ENCODE results near the gene VASH2. TPM values are rescaled to one million over a fixed set of nuclear protein-coding genes. Genes with fewer than 3 reads are reported as not detected.

The VASH2 gene
- total RNA-seq, 1 experiment from 2014 or later, result 3.2 TPM

- no TSS peak for BruUV-seq (replicated peaks)
- Mint-ChIP-seq H3K27me3 (ENCODE audit: insufficient read depth, unreplicated experiment) (no peaks in the 10 kb centered on the region), H3K9me3 (ENCODE audit: unreplicated experiment) (no peaks in the 10 kb centered on the region), H3K4me1 (ENCODE audit: low read depth, unreplicated experiment) (no peaks in the 10 kb centered on the region), H3K27ac (ENCODE audit: unreplicated experiment) (no peak overlapping the region), H3K36me3 (ENCODE audit: insufficient read depth, unreplicated experiment) (no peaks in the 10 kb centered on the region), H3K4me3 (ENCODE audit: unreplicated experiment) (no peak overlapping the region)
- intact Hi-C loops (cut with micrococcal nuclease; ENCODE audit: unreplicated experiment), result no loop called here
- POLR2A ChIA-PET, result no interaction called here
- CTCF ChIA-PET, result no interaction called here
- DNase-seq, result no peak
- Histone ChIP-seq H3K27me3 (replicated peaks; ENCODE audit: control insufficient read depth, insufficient read depth, low read length) (no peaks in the 10 kb centered on the region), H3K4me1 (no peaks in the 10 kb centered on the region), H3K36me3 (ENCODE audit: control insufficient read depth, insufficient read depth, low read length) (no peaks in the 10 kb centered on the region), H3K4me3 (ENCODE audit: low read depth, low read length) (no peak overlapping the region), H3K9me3 (no peaks in the 10 kb centered on the region)
- TF ChIP-seq CTCF (IDR thresholded peaks at IDR 0.05; ENCODE audit: insufficient read depth in 1 of 2, low read depth in 1 of 2, low read length in 1 of 2, severe bottlenecking in 1 of 2, unreplicated experiment in 1 of 2), result no peak
These were observed 27.7 kb downstream of the VASH2 start for GRCh38 chr1:212977781-212978645.

DNA sequence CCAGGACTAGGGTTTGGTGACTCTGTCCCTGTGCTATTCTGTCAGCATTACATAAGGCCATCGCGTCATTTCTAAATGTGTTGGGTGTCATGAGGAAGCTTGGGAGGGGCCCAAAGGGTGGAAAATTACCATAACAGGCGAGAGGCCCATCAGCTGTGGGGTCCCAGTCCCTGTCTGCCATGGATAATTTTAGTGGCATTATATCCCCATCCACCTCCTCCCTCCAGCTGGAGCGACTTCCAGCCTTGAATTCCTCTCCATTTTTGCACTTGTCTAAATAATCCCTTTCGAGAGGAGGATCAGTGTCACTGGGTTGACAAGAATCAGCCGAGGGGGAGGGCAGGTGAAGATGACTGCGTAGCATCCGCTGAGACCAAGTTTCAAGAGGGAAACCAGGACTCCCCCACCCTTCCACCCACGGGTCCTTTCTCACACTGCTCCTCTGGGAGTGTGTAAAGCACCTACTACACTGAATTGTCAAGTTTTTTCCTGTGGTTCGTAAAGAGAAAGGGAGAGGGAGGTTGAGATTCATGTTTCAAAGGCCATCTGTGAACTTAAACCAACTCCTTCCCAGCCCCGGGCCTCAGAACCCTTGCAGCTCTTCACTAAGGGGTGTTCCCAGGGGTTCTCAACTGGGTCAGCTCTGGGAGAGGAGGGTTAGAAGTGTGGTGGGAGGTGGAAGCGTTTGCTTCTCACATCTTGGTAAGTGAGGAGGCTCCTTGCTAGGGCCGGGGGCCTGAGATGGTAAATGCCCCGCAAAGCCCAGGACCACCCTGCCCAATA lies 29.2 kb downstream of the VASH2 start:
- POLR2A ChIA-PET, result no interaction called here
- TF ChIP-seq CTCF (IDR thresholded peaks at IDR 0.05; ENCODE audit: insufficient read depth in 1 of 2, low read depth in 1 of 2, low read length in 1 of 2, severe bottlenecking in 1 of 2, unreplicated experiment in 1 of 2), result no peak
- H3K9me3 ChIP-seq, result no peaks in the 10 kb centered on the region
- intact Hi-C loops (cut with micrococcal nuclease; ENCODE audit: unreplicated experiment), result no loop called here
- H3K27me3 Mint-ChIP-seq (ENCODE audit: insufficient read depth, unreplicated experiment), result no peaks in the 10 kb centered on the region
- H3K36me3 ChIP-seq (ENCODE audit: control insufficient read depth, insufficient read depth, low read length), result no peaks in the 10 kb centered on the region
- no peak for DNase-seq
- CTCF ChIA-PET, result no interaction called here
- H3K9me3 Mint-ChIP-seq (ENCODE audit: unreplicated experiment), result no peaks in the 10 kb centered on the region
- H3K4me3 ChIP-seq (ENCODE audit: low read depth, low read length), result no peak overlapping the region
- no peaks in the 10 kb centered on the region for H3K27me3 ChIP-seq (replicated peaks; ENCODE audit: control insufficient read depth, insufficient read depth, low read length)
- BruUV-seq (replicated peaks), result no TSS peak
- H3K4me3 Mint-ChIP-seq (ENCODE audit: unreplicated experiment), result no peak overlapping the region
- H3K36me3 Mint-ChIP-seq (ENCODE audit: insufficient read depth, unreplicated experiment), result no peaks in the 10 kb centered on the region
- H3K27ac Mint-ChIP-seq (ENCODE audit: unreplicated experiment), result no peak overlapping the region
- no peaks in the 10 kb centered on the region for H3K4me1 ChIP-seq
- no peaks in the 10 kb centered on the region for H3K4me1 Mint-ChIP-seq (ENCODE audit: low read depth, unreplicated experiment)

DNA sequence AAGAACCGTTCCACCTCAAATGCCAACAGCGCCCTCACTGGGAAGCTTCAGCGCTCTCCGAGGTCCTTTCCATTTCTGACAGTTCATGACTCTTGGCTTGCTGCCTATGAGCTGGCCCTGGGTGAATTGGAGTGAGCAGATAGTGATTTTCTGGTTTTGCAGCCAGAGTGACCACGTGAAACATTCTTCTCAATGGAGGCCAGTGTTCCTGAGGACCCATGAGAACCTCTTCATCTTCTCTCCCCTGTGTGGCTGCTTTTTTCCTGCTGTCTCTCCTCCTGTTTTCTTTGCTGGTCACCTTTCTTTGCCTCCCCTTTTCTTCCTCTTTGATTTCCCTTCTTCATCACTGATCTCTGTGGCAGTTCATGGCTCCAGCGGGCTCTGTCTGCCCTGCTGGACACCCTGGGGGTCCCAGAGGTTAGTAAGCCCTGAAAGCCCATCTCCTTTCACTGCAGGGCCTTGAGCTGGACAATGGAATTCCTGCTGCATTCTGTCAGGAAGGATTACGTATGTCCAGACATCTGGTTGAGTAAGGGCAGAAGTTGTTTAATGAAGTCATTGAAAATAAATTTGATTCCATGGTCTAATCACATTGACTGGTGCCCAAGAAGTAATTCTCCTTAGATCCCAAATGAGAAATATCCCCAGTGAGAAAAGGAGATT lies 29.9 kb downstream of the VASH2 start:
- no peak overlapping the region for H3K4me3 ChIP-seq (ENCODE audit: low read depth, low read length)
- no TSS peak for BruUV-seq (replicated peaks)
- no peaks in the 10 kb centered on the region for H3K4me1 ChIP-seq
- Mint-ChIP-seq H3K9me3 (ENCODE audit: unreplicated experiment) (no peaks in the 10 kb centered on the region), H3K27ac (ENCODE audit: unreplicated experiment) (no peak overlapping the region), H3K4me1 (ENCODE audit: low read depth, unreplicated experiment) (no peaks in the 10 kb centered on the region), H3K36me3 (ENCODE audit: insufficient read depth, unreplicated experiment) (no peaks in the 10 kb centered on the region), H3K27me3 (ENCODE audit: insufficient read depth, unreplicated experiment) (no peaks in the 10 kb centered on the region), H3K4me3 (ENCODE audit: unreplicated experiment) (no peak overlapping the region)
- H3K9me3 ChIP-seq, result no peaks in the 10 kb centered on the region
- H3K27me3 ChIP-seq (replicated peaks; ENCODE audit: control insufficient read depth, insufficient read depth, low read length), result no peaks in the 10 kb centered on the region
- no peak for TF ChIP-seq CTCF (IDR thresholded peaks at IDR 0.05; ENCODE audit: insufficient read depth in 1 of 2, low read depth in 1 of 2, low read length in 1 of 2, severe bottlenecking in 1 of 2, unreplicated experiment in 1 of 2)
- ChIA-PET POLR2A (no interaction called here), CTCF (no interaction called here)
- H3K36me3 ChIP-seq (ENCODE audit: control insufficient read depth, insufficient read depth, low read length), result no peaks in the 10 kb centered on the region
- DNase-seq, result no peak
- intact Hi-C loops (cut with micrococcal nuclease; ENCODE audit: unreplicated experiment), result no loop called here

Measured in Caco-2 (cell line).